ENCODE measurements around the gene MCU. TPM values are rescaled to one million over a fixed set of nuclear protein-coding genes. Genes with fewer than 3 reads are reported as not detected.

MCU gene
- total and polyA plus RNA-seq, 5 experiments from 2014 or later = 4.1 to 10.6 (median 9.0) TPM

DNA sequence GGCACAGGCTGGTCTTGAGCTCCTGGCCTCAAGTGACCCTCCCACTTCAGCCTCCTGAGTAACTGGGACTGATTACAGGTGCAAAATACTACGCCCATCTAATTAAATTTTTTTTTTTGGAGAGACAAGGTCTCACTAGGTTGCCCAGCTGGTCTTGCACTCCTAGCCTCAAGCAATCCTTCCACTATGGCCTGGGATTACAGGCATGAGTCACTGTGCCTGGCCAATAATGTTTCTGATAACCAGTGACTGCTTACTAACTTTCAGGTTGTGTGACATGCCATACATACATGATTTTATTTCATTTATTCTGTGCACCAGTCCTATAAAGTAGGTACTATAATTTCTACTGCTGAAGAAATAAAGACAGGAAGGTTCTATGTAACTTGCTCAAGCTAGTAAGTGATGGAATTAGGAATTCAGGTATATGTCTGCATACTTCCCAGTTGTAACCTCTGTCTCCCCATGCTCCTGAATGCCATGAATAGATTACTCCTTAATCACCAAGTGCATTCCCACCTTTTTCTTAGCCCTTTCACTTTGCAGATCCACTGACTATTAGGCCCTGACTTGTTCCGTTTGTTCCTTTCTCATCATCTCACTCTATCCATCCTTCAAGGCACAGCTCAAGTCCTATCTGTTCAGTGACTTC, 28.1 kb downstream of the MCU start:
- H3K36me3 Mint-ChIP-seq = peaks cover 0 to 34% (median 20%) of the 10 kb centered on the region in 3 donors
- POLR2A ChIA-PET = no interaction called here
- no peak overlapping the region for H3K27ac Mint-ChIP-seq
- H3K9me3 Mint-ChIP-seq = no peaks in the 10 kb centered on the region
- H3K4me1 Mint-ChIP-seq = peaks cover 0 to 4% (median 0%) of the 10 kb centered on the region in 4 donors
- H3K27me3 Mint-ChIP-seq = no peaks in the 10 kb centered on the region
- ATAC-seq = no peak
- no peak overlapping the region for H3K4me3 Mint-ChIP-seq
- no peak for DNase-seq

DNA sequence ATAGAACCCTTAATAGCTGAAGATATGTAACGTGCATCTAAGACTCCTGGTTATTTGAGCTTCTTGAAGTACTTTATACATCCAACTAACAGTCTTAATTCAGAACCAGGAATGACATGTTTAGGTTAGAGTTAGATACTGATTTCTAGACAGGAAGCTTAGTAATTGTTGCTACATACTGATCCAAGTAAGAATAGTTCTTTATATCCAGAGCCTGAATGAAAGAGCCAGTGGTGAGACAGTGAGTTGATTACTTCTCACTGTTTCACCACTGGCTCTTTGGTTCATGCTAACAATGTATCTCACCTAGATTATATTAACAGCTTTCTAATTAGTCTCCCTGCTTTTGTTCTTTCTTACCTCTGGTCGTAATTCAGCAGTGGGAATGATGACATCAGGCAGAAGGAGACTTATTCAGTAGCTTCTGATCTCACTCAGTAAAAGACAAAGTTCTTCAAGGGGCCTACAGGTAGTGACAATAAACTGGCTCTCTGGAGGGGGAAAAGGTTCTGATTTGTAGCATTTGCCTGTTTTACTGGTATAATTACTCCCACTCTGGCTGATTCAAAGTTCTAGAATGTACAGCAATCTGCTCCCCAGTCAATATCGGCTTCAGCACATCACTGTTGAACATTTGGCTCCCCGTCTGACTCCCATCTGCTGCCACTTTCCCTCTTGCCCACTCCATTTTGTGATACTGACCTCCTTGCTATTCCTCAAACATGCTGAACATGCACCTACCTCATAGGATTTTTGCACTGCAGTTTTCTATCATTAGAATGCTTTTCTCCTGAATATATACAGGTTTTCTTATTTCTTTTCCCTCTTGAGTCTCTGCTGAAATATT, 29.1 kb downstream of the MCU start:
- H3K27me3 Mint-ChIP-seq = no peaks in the 10 kb centered on the region
- peaks cover 0 to 26% (median 13%) of the 10 kb centered on the region in 3 donors for H3K36me3 Mint-ChIP-seq
- no peaks in the 10 kb centered on the region for H3K9me3 Mint-ChIP-seq
- no peak for DNase-seq
- H3K4me1 Mint-ChIP-seq = peaks cover 0 to 4% (median 0%) of the 10 kb centered on the region in 4 donors
- no peak overlapping the region for H3K4me3 Mint-ChIP-seq
- no peak for ATAC-seq
- H3K27ac Mint-ChIP-seq = no peak overlapping the region
- POLR2A ChIA-PET = no interaction called here

DNA sequence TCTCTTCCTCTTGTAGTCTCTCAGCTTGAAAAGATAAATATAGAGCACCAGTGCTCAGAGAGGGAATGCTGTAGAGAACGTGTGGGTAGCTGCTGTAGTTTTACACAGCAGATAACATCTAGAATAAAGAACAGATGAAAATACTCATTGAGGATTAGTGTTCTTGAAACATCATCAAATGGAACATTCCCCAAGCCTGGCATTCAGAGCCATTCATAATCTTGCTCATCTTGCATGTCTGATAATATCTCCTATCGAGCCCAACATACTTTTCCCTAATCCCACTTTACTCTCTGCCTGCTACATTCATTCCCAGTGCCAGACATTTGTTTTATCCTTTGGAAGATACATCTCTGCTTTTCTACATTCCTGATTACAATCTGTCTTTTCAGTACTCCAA, 35.2 kb downstream of the MCU start:
- Mint-ChIP-seq H3K4me1 (peaks cover 4 to 17% (median 9%) of the 10 kb centered on the region in 4 donors), H3K9me3 (no peaks in the 10 kb centered on the region), H3K4me3 (no peak overlapping the region), H3K27me3 (no peaks in the 10 kb centered on the region), H3K36me3 (peaks cover 0 to 12% (median 0%) of the 10 kb centered on the region in 3 donors), H3K27ac (no peak overlapping the region)
- DNase-seq (no peak), ATAC-seq (no peak)
- POLR2A ChIA-PET = no interaction called here

- H3K9me3 Mint-ChIP-seq = no peaks in the 10 kb centered on the region
- peak overlapping the region in 4 of 10 donors; percentile 0 to 79 (median 20) for H3K27ac Mint-ChIP-seq
- peaks cover 0 to 12% (median 0%) of the 10 kb centered on the region in 3 donors for H3K36me3 Mint-ChIP-seq
- no peak overlapping the region for H3K4me3 Mint-ChIP-seq
- no peak for ATAC-seq
- POLR2A ChIA-PET = no interaction called here
- no peak for DNase-seq
- H3K4me1 Mint-ChIP-seq = peaks cover 4 to 17% (median 9%) of the 10 kb centered on the region in 4 donors
- no peaks in the 10 kb centered on the region for H3K27me3 Mint-ChIP-seq
These were observed 36.5 kb downstream of the MCU start for GRCh38 chr10:72728462-72728861.

DNA sequence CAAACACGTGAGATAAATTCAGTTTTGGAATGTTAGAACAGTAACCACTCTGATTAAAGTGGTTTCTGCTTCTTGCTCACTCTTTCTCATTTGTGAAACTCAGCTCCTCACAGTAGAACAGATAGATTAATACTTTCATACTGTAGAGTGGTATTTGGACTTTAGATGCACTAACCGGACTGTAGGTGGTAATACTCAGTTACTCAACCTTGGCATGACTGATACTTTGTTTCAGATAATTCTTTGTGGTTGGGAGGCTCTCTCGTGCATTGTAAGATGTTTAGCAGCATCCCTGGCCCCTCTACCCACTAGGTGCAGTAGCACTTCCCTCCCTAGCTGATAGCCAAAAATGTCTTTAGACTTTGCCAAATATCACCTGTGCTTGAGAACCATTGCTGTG, 37.6 kb downstream of the MCU start:
- no peak overlapping the region for H3K27ac Mint-ChIP-seq
- POLR2A ChIA-PET = no interaction called here
- no peak for DNase-seq

DNA sequence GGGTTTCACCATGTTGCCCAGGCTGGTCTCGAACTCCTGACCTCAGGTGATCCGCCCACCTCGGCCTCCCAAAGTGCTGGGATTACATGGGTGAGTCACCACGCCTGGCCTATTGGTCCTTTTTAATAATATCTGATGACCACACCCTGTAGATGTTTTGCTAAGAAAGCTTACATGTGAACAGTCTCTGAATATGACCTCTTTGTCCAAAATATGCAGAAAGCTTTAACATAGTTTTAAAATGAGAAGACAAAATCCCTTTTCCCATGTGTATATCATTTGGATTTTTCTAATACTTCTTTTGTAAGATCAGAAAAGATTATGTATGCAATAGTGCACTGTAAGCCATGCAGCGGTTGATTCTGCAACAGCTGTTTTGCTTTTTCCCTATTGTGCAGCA, 38.5 kb downstream of the MCU start:
- H3K9me3 Mint-ChIP-seq = no peaks in the 10 kb centered on the region
- ATAC-seq (no peak), DNase-seq (no peak)
- H3K36me3 Mint-ChIP-seq = peaks cover 0 to 4% (median 0%) of the 10 kb centered on the region in 3 donors
- H3K4me1 Mint-ChIP-seq = peaks cover 4 to 17% (median 9%) of the 10 kb centered on the region in 4 donors
- H3K27me3 Mint-ChIP-seq = no peaks in the 10 kb centered on the region
- POLR2A ChIA-PET = no interaction called here
- H3K4me3 Mint-ChIP-seq = no peak overlapping the region
- no peak overlapping the region for H3K27ac Mint-ChIP-seq

More for the DNA sequence above, 37.6 kb downstream of the MCU start:
- H3K27me3 Mint-ChIP-seq = no peaks in the 10 kb centered on the region
- no peak for ATAC-seq
- peaks cover 4 to 17% (median 9%) of the 10 kb centered on the region in 4 donors for H3K4me1 Mint-ChIP-seq
- no peak overlapping the region for H3K4me3 Mint-ChIP-seq
- no peaks in the 10 kb centered on the region for H3K9me3 Mint-ChIP-seq
- peaks cover 0 to 7% (median 0%) of the 10 kb centered on the region in 3 donors for H3K36me3 Mint-ChIP-seq

DNA sequence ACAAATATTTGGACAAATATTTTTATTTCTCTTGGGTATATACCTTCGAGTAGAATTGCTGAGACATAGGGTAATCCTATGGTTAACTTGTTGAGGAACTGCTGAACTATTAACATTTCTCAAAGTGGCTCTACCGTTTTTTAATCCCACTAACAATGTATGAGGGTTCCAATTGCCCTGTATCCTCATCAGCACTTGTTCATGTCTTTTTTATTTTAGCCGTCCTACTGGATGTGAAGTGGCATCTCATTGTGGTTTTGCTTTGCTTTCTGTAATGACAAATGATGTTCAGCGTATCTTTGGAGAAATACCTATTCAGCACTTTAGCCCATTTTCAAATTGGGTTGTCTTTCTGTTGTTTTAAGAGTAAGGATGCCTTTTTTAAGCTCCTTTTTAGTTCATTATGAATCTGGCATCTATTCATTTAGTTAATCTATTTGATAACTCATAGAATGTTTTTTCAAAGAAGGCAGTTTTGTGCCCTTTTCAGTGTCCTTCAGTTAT, 40.0 kb downstream of the MCU start:
- H3K27me3 Mint-ChIP-seq = no peaks in the 10 kb centered on the region
- no peak overlapping the region for H3K4me3 Mint-ChIP-seq
- no peak for DNase-seq
- no peaks in the 10 kb centered on the region for H3K36me3 Mint-ChIP-seq
- H3K9me3 Mint-ChIP-seq = no peaks in the 10 kb centered on the region
- no peak overlapping the region for H3K27ac Mint-ChIP-seq
- no peak for ATAC-seq
- POLR2A ChIA-PET = no interaction called here
- peaks cover 10 to 17% (median 11%) of the 10 kb centered on the region in 4 donors for H3K4me1 Mint-ChIP-seq

DNA sequence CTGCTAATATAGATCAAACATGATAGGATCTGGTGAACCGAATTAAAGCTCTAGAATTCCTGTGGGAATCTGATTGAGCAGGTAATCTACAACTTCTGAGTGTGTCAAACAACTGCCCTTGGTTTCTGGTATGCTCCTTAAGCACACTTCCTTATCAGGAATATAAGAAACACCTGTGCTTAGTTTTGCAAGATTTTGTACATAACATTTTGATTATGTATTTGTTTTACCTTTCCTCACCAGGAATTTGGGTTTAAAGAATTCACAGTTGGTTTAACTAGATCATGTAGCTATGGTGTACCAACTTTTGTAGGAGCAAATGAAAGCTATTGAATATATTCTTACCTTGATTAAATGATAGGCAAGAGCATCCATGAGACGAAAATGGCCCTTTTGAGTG, 40.6 kb downstream of the MCU start:
- ATAC-seq = no peak
- POLR2A ChIA-PET = no interaction called here
- Mint-ChIP-seq H3K27ac (no peak overlapping the region), H3K4me3 (no peak overlapping the region), H3K4me1 (peaks cover 5 to 12% (median 11%) of the 10 kb centered on the region in 4 donors), H3K27me3 (no peaks in the 10 kb centered on the region), H3K36me3 (peaks cover 0 to under 1% (median 0%) of the 10 kb centered on the region in 3 donors), H3K9me3 (no peaks in the 10 kb centered on the region)
- no peak for DNase-seq

- Mint-ChIP-seq H3K4me1 (peaks cover 1 to 11% (median 6%) of the 10 kb centered on the region in 4 donors), H3K4me3 (no peak overlapping the region), H3K27ac (no peak overlapping the region), H3K9me3 (no peaks in the 10 kb centered on the region), H3K27me3 (no peaks in the 10 kb centered on the region), H3K36me3 (peaks cover 0 to 2% (median 0%) of the 10 kb centered on the region in 3 donors)
- ATAC-seq = no peak
- POLR2A ChIA-PET = no interaction called here
- no peak for DNase-seq
These were observed 42.0 kb downstream of the MCU start for GRCh38 chr10:72733989-72734388.

GRCh38 chr10:72735288-72735936, 43.5 kb downstream of the MCU start:
- POLR2A ChIA-PET = no interaction called here
- H3K9me3 Mint-ChIP-seq = no peaks in the 10 kb centered on the region
- H3K4me1 Mint-ChIP-seq = peaks cover 0 to 11% (median 2%) of the 10 kb centered on the region in 4 donors
- ATAC-seq (no peak), DNase-seq (no peak)
- no peaks in the 10 kb centered on the region for H3K27me3 Mint-ChIP-seq
- peaks cover 0 to 2% (median 0%) of the 10 kb centered on the region in 3 donors for H3K36me3 Mint-ChIP-seq
- H3K4me3 Mint-ChIP-seq = no peak overlapping the region
- H3K27ac Mint-ChIP-seq = peak overlapping the region in 1 of 10 donors; percentile 35

DNA sequence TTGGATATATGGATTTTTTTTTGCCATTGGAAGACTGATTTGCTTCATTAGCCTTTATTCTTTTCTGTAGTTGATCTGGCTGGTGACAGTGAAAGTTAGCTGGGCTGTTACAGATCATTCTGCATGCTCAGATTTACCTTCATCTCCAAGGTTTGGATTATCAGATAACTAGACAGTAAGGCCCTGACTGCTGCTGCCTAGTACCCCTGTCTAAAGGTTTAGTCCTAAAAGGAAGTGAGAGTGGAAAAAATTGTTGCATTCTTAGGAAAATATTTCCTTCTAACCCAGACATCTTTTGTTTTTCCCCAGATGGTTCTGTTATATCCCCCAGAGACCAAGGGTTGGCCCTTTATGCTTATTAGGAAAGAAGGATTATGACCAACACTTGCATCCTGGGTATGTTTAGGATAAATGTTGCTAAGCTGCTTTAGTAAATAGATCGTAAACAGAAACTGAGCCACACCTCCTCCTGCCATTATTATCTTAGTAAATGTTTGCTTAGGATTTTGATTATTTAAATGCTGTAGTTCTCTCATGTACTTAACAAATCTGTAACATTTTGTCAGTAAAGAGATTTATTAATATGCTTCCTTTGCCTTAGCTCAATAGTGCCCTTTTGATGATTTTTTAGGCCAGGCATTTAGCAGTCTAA, 44.4 kb downstream of the MCU start:
- no peak overlapping the region for H3K4me3 Mint-ChIP-seq
- peaks cover 0 to 2% (median 0%) of the 10 kb centered on the region in 3 donors for H3K36me3 Mint-ChIP-seq
- peaks cover 0 to 11% (median 3%) of the 10 kb centered on the region in 4 donors for H3K4me1 Mint-ChIP-seq
- POLR2A ChIA-PET = no interaction called here
- H3K27me3 Mint-ChIP-seq = no peaks in the 10 kb centered on the region
- DNase-seq (no peak), ATAC-seq (no peak)
- H3K27ac Mint-ChIP-seq = no peak overlapping the region
- no peaks in the 10 kb centered on the region for H3K9me3 Mint-ChIP-seq

DNA sequence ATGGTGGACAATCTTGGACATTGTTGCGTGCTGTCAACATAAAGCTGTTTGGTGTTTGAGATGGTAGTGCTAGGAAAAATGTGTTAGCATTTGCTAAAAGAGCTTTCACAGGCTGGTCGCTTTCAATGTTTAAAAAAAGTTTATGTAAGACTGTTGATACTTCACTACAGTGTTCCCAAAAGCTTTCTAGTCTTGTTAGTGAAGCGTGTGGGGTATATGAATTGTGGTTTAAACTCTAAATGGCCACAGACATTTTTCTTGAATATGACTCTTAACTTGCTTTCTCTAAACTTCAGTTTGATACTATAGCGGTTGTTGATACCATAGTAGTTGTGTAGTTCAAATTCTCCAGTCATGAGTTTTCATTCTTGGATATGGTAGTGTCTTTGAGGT, 44.9 kb downstream of the MCU start:
- H3K27me3 Mint-ChIP-seq = no peaks in the 10 kb centered on the region
- ATAC-seq (no peak), DNase-seq (no peak)
- no peak overlapping the region for H3K4me3 Mint-ChIP-seq
- H3K4me1 Mint-ChIP-seq = peaks cover 0 to 11% (median 3%) of the 10 kb centered on the region in 4 donors
- no peak overlapping the region for H3K27ac Mint-ChIP-seq
- POLR2A ChIA-PET = no interaction called here
- H3K9me3 Mint-ChIP-seq = no peaks in the 10 kb centered on the region
- H3K36me3 Mint-ChIP-seq = peaks cover 0 to 2% (median 0%) of the 10 kb centered on the region in 3 donors

All from naive thymus-derived CD8-positive, alpha-beta T cell (primary cell).